Measurements from ENCODE around the gene RAI14.
"Not testable (repeated sequence)": the region's sequence is repeated elsewhere in the genome, so short reads cannot be mapped to it uniquely, and the experiment has no call there.

Gene RAI14

DNA sequence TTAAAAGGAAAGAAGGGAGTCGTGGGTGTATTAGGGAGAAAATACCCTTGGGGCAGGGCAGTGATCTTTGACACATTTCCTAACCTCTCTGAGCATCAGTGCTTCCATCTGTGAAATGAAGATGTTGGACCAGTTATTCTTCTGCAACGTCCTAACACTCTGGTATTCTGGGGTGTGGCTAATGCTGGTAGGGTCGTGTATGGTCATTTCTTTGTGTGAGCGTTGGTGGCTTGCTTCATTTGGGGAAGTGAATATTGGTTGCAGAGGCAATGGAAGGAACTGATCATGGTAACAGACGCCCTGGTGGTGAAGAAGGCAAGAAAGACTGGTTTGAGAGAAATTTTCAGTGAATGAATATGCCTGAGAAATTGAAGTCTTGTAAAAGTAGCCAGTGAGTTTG, 114.9 kb downstream of the RAI14 start:
- DNase-seq (ENCODE audit: low spot score): no peak

DNA sequence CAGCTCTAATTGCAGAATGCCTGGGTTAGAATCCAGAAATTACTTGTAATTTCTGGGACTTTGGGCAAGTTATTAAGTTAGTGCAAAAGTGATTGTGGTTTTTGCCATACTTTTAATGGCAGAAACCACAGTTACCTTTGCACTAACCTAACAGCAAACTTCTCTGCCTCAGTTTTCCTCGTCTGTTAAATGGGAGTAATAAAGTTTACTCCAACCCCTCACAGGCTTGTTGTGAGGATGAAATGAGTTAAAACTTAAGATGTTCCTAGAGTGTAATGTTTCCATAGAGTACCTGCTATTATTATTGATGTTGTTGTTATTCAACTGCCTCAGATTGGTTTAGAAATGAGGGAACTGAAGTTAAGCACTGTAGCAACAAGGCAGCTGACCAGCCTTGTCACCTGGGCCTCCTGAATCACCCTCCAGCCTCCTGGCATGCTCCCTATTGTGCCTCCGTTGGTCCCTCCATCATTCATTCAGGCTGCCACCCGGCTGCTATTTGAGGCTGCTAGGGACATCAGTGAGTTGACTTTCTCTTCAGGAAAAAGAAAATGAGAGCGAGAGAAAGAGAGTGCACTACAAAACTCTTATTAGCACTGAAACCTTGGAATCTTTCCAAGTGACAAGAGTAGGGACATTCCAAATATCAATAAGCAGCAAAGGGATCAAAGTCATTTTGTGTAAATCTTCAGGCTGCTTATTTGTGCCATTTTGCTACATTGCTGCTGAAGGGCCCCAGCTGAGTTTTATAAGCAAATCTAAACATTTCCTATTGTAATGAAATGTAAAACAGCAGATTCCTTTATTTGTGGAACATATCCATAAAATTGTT, 116.4 kb downstream of the RAI14 start:
- no peak for DNase-seq (ENCODE audit: low spot score)

DNA sequence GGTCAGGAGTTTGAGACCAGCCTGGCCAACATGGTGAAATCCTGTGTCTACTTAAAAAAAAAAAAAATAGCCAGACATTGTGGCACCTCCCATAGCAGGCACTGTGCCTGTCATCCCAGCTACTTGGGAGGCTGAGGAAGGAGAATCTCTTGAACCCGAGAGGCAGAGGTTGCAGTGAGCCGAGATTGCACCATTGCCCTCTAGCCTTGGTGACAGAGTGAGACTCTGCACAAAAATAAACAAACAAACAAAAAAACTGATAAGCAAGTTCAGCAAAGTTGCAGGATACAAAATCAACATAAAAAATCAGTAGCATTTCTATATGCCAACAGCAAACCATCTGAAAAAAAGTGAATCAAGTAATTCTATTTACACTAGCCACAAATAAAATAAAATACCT, 118.0 kb downstream of the RAI14 start:
- DNase-seq (ENCODE audit: low spot score): no peak

DNA sequence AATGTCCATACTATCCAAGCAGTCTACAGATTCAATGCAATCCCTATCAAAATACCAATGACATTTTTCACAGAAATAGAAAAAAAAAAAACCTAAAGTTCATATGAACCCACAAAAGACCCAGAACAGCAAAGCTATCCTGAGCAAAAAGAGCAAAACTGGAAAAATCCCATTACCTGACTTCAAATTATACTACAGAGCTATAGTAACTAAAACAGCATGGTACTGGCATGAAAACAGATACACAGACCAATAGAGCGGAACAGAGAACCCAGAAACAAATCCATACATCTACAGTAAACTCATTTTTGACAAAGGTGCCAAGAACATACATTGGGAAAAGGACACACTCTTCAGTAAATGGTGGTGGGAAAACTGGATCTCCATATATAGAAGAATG, 118.5 kb downstream of the RAI14 start:
- DNase-seq (ENCODE audit: low spot score): not testable (repeated sequence)

DNA sequence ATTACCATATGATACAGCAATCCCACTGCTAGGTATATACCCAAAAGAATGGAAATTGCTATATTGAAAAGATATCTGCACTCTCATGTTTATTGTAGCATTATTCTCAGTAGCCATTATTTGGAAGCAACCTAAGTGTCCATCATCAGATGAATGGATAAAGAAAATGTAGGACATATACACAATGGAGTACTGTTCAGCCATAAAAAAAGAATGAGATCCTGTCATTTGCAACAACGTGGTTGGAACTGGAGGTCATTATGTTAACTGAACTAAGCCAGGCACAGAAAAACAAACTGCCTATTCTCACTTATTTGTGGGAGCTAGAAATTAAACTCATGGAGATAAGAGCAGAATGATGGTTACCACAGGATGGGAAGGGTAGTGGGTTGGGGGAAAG, 119.8 kb downstream of the RAI14 start:
- no peak for DNase-seq (ENCODE audit: low spot score)

DNA sequence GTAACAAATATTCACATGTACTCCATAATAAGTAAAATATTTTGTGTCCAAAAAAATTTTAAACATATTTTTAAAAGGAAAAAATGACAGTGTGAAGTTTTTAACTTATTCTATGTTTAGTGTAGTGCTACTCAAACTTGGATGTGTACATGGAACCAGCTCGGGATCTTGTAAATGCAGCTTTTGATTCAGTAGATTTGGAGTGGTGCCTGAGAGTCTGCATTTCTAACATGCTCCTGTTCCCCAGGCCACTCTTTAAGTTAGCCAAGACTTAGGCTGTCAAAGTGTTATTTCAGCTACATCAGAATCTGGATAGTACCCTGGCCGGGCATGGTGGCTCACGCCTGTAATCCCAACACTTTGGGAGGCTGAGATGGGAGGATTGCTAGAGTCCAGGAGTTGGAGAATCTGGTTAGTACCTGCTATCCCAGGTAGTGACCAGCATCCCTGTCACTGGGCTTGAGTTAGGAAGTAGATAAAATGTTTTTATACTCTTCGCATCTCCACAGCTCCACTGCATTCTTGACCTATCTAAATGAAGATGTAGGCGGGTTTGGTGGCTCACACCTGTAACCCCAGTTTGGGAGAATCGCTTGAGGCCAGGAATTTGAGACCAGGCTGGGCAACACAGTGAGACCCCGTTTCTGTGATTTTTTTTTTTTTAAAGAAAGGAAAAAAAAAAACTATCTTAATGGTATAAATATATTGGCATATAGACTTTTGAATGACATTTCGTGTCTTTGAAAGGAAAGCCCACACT, 122.1 kb downstream of the RAI14 start:
- no peak for DNase-seq (ENCODE audit: low spot score)

DNA sequence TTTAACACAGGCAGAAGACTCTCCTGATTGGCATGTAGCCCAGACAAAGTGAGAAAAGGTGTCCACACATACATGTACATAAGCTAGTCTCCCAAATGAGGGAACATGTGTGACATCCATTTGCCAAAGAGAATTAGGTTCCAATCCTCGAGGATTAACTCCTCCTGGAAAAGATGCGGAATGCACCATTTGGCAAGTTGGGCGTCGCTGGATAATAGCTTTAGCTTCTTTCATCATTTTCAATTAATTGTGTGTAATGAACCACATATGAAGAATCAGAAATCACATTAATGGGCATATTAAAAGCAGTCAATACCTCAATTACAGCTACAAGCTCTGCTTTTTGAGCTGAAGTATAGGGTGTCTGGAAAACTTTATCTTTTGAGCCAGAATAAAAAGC, 127.8 kb downstream of the RAI14 start:
- DNase-seq (ENCODE audit: low spot score): not testable (repeated sequence)

DNA sequence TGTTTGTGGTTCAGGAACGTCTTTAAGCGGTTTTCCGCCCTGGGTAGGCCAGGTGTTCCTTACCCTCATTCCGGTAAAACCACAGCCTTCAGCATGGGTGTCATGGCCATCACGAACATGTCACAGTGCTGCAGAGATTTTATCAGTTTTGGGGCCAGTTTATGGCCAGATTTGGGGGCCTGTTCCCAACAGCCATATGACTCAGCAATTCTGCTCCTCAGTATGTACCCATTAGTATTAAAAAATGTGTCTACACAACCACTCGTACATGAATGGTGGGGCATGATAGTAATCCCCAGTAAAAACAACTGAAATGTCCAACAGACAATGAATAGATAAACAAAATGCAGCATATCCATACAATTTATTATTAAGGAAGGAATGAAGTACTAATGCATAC, 130.9 kb downstream of the RAI14 start:
- DNase-seq (ENCODE audit: low spot score): no peak

DNA sequence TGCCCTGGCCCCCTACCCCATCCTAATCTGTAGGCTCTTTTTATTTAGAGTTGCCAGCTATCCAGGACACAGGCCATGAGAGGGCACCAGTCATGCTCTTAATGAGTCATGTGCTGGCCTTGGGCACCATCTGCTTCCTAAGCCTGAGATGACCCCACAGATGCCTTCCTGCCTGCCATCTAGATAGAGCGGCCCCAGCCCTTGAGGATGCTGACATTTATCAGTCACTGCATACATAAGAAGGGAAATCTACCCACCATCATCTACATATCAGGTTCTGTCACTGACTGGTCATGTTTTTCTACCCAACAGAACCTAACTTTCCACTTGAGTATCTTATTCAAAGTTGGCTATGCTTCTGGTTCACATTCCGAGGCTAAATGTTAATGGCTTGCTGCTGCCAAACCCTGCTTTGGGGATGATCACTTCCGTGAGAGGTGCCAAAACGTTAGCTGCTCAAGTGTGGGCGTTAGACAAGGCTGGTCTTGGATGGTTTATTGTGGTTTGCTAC, 132.9 kb downstream of the RAI14 start:
- DNase-seq (ENCODE audit: low spot score): no peak

DNA sequence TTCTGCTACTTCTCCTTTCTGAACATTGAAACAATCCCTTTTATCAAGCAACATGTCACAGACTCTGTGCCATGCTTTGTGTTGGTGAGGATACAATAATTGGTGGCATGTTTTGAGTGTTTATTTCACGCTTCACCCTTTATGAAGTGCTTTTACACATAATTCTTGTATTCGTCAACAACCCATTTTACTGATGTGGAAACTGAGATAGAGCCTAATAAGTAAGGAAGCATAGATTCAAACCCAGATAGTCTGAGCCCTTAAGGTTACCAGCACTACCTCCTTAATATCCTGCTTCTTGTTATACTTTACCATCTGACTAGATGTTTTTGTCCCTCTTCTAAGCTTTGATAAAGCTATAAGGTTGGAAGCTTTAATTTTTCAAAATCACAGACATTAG, 133.5 kb downstream of the RAI14 start:
- DNase-seq (ENCODE audit: low spot score): no peak

DNA sequence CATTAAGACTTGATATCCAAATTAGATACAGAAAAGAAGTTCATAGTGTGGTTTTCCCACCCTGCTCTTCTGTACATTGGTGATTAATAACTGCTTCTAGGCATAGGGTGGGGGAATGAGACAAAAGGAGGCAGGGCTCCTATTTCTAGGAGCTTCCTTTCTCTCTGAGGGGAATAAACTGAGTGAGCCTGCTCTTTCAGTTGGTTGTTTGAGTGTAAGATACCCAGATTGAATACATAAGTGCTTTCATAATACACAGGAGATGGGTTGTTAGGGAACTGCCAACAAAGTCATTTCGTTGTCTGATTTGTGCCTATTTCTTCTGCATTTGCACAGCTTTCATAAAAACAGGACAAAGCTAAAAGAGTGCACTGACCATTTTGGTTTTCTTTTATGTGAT, 133.9 kb downstream of the RAI14 start:
- no peak for DNase-seq (ENCODE audit: low spot score)

DNA sequence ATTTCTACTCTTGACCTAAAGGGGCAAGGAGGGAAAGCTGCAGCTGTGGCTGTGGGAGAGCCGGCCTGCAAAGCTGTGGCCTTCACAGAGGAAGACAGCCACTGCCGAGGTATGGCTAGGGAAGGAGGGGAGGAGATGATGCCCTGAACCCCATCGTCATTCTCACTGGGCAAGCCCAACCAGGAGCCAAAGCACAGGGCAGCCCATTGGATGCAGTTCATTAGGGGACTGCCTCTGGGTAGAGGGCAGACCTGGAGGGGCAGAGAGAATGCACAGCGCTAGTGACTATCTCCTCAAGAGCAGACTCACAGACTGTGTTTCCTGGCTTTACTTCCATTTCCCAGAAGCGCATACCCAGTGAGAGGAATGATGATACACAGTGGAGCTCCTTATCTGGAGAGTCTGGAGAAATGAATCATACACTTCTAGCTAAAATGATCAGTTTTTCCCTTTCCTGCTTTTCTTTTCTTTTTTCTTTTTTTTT, 135.7 kb downstream of the RAI14 start:
- DNase-seq (ENCODE audit: low spot score): no peak

DNA sequence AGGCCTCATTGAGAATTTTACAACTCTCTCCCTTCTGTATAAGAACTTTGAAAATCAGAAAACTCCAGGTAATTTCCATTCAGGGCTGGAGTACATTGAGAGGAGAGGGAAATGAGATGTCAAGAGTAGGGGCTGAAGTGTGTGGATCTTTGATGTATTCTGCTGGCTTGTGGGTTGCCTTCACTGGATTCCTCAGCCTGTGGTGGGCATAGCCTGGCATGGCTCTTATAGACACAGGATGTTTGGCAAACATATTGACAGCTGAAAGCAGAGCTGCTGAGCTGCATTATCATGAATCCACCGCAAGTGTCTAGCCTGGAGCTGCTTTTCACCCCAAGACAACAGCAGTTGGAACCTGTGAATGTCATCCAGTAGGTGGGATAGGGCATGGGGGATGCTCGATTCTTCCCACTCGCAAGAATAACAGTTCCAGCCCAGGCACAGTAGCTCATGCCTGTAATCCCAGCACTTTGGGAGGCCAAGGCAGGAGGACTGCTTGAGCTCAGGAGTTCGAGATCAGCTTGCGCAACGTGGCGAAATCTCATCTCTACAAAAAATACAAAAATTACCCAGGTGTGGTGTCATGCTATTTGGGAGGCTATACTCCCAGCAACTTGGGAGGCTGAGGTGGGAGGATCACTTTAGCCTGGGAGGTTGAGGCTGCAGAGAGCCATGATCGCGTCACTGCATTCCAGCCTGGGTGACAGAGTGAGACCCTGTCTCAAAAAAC, 146.9 kb downstream of the RAI14 start:
- no peak for DNase-seq (ENCODE audit: low spot score)

DNA sequence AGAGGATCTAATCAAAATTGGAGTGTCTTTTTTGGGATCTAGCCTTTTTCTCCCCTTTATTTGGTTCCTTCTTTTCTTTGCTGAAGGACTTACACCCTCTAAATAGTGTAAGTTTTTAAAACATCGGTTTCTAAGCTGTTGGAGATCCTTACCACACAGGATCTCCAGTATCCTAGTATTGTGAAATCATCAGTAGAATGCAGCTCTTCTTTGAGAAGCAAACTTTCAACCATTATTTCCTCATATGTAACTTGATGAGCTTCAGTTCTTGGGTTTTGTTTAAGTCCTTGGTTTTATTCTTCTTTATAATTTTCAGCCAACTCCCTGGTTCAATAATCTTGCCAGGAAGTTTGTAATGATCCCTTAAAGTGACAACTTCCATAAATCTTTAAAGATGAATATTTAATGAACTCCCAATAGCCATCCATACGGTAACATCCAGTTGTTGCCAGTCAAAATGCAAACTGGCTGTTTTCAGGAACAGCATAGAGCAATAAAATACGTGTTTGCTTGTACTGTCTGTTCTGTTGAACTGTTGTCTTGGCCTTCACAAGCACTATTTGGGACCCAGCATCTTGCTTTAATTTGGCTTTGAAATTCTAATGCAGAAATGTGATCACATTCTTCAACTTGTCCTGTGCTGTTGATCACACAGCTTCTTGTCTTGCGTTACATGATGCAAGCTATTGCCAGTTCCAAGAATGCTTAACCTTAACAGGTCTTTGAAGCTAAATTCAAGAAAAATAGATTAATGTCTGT, 148.0 kb downstream of the RAI14 start:
- DNase-seq (ENCODE audit: low spot score): no peak

DNA sequence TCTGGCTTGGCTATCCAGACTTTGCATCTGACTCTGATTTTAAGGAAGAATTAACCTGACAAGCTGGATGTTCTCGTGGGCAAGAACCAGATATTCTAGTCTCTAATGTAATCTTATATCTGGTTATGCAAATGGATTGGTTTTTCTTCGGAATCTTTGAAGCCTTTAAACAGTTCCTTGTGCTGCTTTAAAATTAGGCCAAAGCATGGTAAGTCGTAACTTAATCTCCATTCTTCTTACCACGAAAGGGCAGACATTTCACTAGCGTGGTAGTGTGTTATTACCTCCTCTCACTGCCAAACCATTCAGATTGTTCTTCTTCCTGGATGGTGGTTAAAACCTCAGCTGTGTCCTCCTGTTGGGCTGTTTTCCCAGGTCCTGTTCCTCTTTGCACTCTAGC, 148.8 kb downstream of the RAI14 start:
- DNase-seq (ENCODE audit: low spot score): no peak

DNA sequence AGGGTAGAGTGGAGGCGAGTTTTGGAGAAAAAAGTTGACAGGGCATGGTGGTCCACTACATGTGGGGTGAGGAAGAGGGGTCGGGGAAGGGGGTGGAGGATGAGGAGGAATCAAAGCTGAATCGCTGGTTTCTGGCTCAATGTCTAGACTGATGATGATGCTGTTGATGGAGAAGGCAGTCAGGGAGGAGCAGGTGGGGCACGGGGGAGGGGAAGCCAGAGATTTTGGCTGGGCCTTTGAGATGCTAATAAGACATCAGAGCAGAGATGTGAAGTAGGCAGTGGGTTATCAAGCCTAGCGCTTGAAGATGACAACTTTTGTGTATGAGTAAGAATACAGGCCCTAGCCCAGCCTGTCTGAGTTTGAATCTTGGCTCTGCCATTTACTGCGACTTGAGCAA, 150.4 kb downstream of the RAI14 start:
- DNase-seq (ENCODE audit: low spot score): no peak

DNA sequence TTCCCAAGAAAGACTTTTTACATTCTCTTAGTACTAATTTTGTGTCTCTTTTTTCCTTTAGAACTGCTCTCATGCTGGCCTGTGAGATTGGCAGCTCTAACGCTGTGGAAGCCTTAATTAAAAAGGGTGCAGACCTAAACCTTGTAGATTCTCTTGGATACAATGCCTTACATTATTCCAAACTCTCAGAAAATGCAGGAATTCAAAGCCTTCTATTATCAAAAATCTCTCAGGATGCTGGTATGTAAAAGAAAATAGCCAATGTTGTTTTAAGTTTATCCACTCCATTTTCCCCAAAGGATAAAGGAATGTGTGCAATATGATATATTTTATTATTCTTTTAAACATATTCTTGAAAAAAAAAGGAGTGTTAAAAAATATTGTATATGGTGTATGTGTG, 155.6 kb downstream of the RAI14 start:
- DNase-seq (ENCODE audit: low spot score): no peak

DNA sequence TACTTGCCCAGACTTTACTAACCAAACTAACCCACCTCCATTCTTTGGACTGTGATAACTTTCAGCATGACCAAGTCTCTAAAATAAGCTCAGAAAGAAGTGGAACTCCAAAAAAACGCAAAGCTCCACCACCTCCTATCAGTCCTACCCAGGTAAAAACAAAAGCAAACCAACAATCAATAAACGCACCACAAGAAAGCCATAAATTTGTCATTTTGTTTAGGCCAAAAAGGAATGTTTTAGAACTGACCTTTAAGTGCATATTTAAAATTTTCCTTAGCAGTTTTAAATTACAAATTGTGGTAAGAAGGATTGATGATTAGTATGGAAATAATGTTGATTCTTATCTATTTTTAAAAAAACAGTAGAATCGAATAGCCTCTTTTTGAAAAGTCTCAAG, 157.4 kb downstream of the RAI14 start:
- DNase-seq (ENCODE audit: low spot score): no peak

DNA sequence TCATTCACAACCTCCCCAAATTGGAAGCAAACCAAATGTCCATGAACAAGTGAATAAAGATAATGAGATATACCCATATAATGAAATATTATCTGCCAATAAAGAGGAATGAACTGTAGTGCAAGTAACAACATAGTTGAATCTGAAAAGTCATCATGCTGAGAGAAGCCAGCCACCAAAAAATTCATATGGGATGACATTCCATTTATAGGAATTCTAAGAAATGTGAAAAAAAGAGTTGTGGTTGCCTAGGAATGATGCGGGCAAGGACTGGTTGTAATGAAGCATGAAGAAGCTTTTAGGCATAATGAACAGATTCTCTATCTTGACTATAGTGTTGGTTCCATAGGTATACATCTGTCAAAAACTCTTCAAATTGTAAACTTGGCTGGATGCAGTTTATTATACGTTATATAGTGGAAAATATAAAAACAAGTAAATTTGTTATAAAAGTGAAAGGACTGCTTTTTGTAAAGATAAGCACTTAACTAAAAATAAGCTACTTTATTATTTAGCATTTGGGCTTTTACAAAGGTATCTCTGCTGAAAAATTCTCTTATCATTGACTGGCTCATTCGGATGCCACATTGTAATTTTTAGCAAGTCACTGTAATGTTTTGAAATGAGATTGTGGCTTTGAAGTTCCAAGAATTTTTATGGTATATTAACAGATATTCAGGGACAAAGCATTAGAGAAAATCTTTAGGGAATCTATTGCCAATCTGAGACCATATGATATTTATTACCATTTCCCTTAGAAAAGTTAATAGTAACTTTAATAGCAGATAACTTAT, 161.6 kb downstream of the RAI14 start:
- DNase-seq (ENCODE audit: low spot score): no peak

DNA sequence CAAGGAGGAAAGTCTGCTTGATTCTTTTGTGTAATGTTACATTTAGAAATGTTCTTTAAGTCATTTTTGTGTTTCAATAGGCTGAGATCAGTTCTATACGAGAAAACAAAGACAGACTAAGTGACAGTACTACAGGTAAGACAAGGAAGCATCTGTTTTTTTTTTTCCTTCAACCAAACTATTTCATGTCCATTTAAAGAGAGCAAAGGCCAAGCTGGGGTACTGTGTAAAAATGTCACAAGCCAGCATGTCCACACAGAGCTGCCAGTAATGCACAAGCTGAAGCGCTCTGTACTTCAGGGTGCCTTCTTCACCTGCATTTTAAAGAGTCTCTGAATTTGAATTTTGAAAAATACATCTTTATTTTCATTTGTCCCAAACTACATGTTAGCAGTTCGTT, 162.6 kb downstream of the RAI14 start:
- no peak for DNase-seq (ENCODE audit: low spot score)

DNA sequence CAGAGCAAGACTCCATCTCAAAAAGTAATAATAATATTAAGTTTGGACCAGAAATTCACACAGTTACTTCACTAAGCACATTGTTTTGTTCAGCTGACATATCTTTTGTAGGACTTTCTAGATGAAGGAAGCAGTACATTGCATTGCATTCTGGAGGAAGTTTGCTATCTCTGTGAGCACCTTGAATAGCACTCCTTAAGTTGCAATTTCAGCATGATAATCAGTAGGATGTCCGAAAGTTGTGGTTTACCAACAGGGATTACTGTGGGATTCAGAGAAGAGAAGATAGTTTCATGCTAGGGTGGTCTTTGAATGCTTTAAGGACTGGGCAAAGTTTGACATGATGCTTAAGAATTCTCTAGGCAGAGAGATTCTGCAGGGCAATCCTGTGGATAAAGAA, 164.5 kb downstream of the RAI14 start:
- DNase-seq (ENCODE audit: low spot score): no peak

Measured in cerebellar cortex (tissue), 1 donor.